C4-2B (cell line): ENCODE results near the gene SLIT3.

Source experiments
- H3K27ac ChIP-seq: fragments of 450-650 bp; 2 replicates; pipeline ENCODE4 v1.5.1; 2017
- CTCF ChIP-seq: fragments of 450-650 bp; conservative IDR thresholded peaks from 2 replicates; pipeline ENCODE4 v1.5.1; 2017; ENCODE audit warnings: mild to moderate bottlenecking
- ZFX ChIP-seq: fragments of 450-650 bp; IDR thresholded peaks from 2 replicates; pipeline ENCODE4 v1.6.1; 2017

SLIT3 gene

GRCh38 chr5:168694289-168694688 is 606.6 kb downstream of the SLIT3 start:
- no peak overlapping the region for H3K27ac ChIP-seq
- TF ChIP-seq ZFX (no peak), CTCF (no peak)

GRCh38 chr5:168693883-168694282 is 607.1 kb downstream of the SLIT3 start:
- TF ChIP-seq ZFX (no peak), CTCF (no peak)
- H3K27ac ChIP-seq = no peak overlapping the region

GRCh38 chr5:168693297-168693696 is 607.6 kb downstream of the SLIT3 start:
- H3K27ac ChIP-seq = no peak overlapping the region
- no peak for TF ChIP-seq ZFX
- TF ChIP-seq CTCF = no peak

GRCh38 chr5:168691891-168692290 is 609.0 kb downstream of the SLIT3 start:
- TF ChIP-seq ZFX (no peak), CTCF (no peak)
- H3K27ac ChIP-seq = no peak overlapping the region

- no peak overlapping the region for H3K27ac ChIP-seq
- TF ChIP-seq CTCF (no peak), ZFX (no peak)
These were observed 611.7 kb downstream of the SLIT3 start for GRCh38 chr5:168689260-168689659.

- H3K27ac ChIP-seq = no peak overlapping the region
- TF ChIP-seq CTCF = no peak
- TF ChIP-seq ZFX = no peak
These were observed 614.1 kb downstream of the SLIT3 start for GRCh38 chr5:168686837-168687236.

GRCh38 chr5:168685566-168685965 is 615.4 kb downstream of the SLIT3 start:
- no peak overlapping the region for H3K27ac ChIP-seq
- TF ChIP-seq ZFX (no peak), CTCF (no peak)
